Right lobe of liver (tissue), 4 donors: ENCODE results near the gene ZNF503.

Experiments used
- POLR2A ChIP-seq: fragments of 450-650 bp; IDR thresholded peaks from one replicate; pipeline ENCODE4 v1.6.1; 2017; ENCODE audit warnings: antibody characterized with exemption, mild to moderate bottlenecking
- TF ChIP-seq, protein P1 (sequence below), 4 donors: fragments of 200-600 bp in 3 of 4; fragments of 450-650 bp in 1 of 4; IDR thresholded peaks; one replicate each; pipeline versions ENCODE4 v1.5.1 to v1.8.0; 2016 to 2022; ENCODE audit warnings: antibody characterized with exemption in 4 of 4, mild to moderate bottlenecking in 2 of 4
- donor health status: DM: no; HTN: no; CAD: no.
- donor health status: DM: no; HTN: no; CAD: no.
- donor health status: DM: no; HTN: yes; CAD: no.

DNA sequence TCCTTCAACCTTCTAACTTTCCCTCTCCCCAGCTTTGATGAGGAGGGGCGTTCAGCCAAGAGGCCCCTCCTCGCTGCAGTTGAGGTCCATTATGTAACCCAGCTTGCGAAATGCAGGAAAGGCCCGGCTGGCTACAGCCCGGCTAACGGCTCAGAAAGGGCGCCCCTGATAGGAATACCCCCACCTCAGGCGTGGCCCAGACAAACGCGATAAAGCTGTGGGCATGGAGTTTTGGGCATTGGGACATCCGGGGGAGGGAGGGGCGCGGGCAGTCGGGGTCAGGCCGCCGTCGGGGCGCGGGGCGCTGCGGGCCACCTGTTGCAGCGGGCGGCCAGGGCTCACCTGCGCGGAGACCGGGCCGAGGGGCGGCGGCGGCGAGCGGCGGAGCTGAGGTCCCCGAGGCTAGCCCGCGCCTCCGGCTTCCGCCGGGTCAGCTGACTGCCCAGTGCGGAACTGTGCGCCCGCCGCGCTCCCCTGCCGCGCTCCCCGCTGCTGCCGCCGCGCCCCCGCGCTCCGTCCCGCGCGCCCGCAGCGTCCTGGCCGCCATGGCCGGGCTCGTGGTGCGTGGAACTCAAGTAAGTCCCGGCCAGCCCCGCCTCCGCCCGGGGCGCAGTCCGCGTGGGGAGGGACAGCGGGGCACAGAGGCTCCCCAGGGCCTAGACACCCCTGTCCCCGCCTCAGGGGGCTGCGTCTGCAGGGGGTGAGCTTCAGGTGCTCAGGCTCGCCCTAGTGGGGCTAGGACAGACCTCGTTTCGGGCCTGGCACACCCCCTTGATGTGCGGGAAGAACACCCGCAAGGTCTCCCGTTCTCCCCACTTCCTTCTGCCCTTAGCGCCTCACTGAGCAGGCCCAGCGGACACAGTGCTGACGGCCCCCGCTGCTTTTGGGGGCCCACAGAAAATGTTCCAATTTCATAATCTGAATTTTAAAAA is 29.9 kb upstream of the ZNF503 start, which contains the start of gene LRMDA:
- TF ChIP-seq, protein P1, sequence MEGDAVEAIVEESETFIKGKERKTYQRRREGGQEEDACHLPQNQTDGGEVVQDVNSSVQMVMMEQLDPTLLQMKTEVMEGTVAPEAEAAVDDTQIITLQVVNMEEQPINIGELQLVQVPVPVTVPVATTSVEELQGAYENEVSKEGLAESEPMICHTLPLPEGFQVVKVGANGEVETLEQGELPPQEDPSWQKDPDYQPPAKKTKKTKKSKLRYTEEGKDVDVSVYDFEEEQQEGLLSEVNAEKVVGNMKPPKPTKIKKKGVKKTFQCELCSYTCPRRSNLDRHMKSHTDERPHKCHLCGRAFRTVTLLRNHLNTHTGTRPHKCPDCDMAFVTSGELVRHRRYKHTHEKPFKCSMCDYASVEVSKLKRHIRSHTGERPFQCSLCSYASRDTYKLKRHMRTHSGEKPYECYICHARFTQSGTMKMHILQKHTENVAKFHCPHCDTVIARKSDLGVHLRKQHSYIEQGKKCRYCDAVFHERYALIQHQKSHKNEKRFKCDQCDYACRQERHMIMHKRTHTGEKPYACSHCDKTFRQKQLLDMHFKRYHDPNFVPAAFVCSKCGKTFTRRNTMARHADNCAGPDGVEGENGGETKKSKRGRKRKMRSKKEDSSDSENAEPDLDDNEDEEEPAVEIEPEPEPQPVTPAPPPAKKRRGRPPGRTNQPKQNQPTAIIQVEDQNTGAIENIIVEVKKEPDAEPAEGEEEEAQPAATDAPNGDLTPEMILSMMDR (IDR thresholded peaks at IDR 0.05), result no peak
- TF ChIP-seq POLR2A, result peak; percentile 72
